MM.1S (cell line): ENCODE measurements around the gene PTPRR.

Experiments used
- DNase-seq: peaks from one replicate; pipeline ENCODE4 v3.0.0-alpha.2; 2015
- H2AFZ ChIP-seq: fragments of 300-600 bp; sonication (generic); 2 replicates; pipeline ENCODE4 v1.6.0; 2016; ENCODE audit warnings: antibody characterized with exemption, low read length
- H3F3A ChIP-seq: fragments of 300-600 bp; sonication (generic); 2 replicates; pipeline ENCODE4 v1.6.1; 2016; ENCODE audit warnings: mild to moderate bottlenecking, antibody characterized with exemption, low read length, moderate library complexity, mixed read lengths; ENCODE audit not compliant: insufficient read depth
- H3K27ac ChIP-seq: fragments of 300-600 bp; sonication (generic); 2 replicates; pipeline ENCODE4 v1.5.1; 2016; ENCODE audit warnings: mild to moderate bottlenecking, low read length
- H3K27me3 ChIP-seq: fragments of 300-600 bp; sonication (generic); replicated peaks from 2 replicates; pipeline ENCODE4 v1.6.0; 2016; ENCODE audit warnings: low read length; ENCODE audit not compliant: insufficient read depth
- H3K36me3 ChIP-seq: fragments of 300-600 bp; sonication (generic); replicated peaks from 2 replicates; pipeline ENCODE4 v1.6.1; 2016; ENCODE audit warnings: mild to moderate bottlenecking, low read length, mixed read lengths; ENCODE audit not compliant: insufficient read depth
- H3K4me1 ChIP-seq: fragments of 300-600 bp; sonication (generic); 2 replicates; pipeline ENCODE4 v1.6.1; 2016; ENCODE audit warnings: low read length, mixed read lengths
- H3K4me2 ChIP-seq: fragments of 300-600 bp; sonication (generic); 2 replicates; pipeline ENCODE4 v1.6.0; 2016; ENCODE audit warnings: low read depth, low read length
- H3K4me3 ChIP-seq: fragments of 300-600 bp; sonication (generic); 2 replicates; pipeline ENCODE4 v1.5.1; 2016; ENCODE audit warnings: low read length, mixed read lengths
- H3K79me2 ChIP-seq: fragments of 300-600 bp; sonication (generic); 2 replicates; pipeline ENCODE4 v1.6.1; 2016; ENCODE audit warnings: mixed run types, low read length, mixed read lengths
- H3K9ac ChIP-seq: fragments of 300-600 bp; sonication (generic); 2 replicates; pipeline ENCODE4 v1.6.1; 2016; ENCODE audit warnings: low read length, mixed read lengths
- H3K9me2 ChIP-seq: fragments of 300-600 bp; sonication (generic); replicated peaks from 2 replicates; pipeline ENCODE4 v1.6.1; 2016; ENCODE audit warnings: mild to moderate bottlenecking, low read length, mixed read lengths; ENCODE audit not compliant: insufficient read depth
- H3K9me3 ChIP-seq: fragments of 300-600 bp; sonication (generic); replicated peaks from 2 replicates; pipeline ENCODE4 v1.6.1; 2016; ENCODE audit warnings: mild to moderate bottlenecking, low read length, mixed read lengths; ENCODE audit not compliant: insufficient read depth
- H4K20me1 ChIP-seq: fragments of 300-600 bp; sonication (generic); 2 replicates; pipeline ENCODE4 v1.6.1; 2016; ENCODE audit warnings: mild to moderate bottlenecking, low read length, moderate library complexity, mixed read lengths; ENCODE audit not compliant: insufficient read depth
- EZH2 ChIP-seq: fragments of 300-600 bp; sonication (generic); optimal IDR thresholded peaks from 2 replicates; pipeline ENCODE3; 2017; ENCODE audit warnings: low read depth, mild to moderate bottlenecking, antibody characterized with exemption, low read length, mixed read lengths
- EZH2phosphoT487 ChIP-seq: fragments of 300-600 bp; sonication (generic); IDR thresholded peaks from 2 replicates; pipeline ENCODE4 v1.6.1; 2018; ENCODE audit warnings: antibody characterized with exemption, low read length
- TF ChIP-seq, protein P1 (sequence below): fragments of 300-600 bp; sonication (generic); IDR thresholded peaks from 2 replicates; pipeline ENCODE4 v1.5.1; 2016; ENCODE audit warnings: antibody characterized with exemption, low read length, mixed read lengths

PTPRR gene

DNA sequence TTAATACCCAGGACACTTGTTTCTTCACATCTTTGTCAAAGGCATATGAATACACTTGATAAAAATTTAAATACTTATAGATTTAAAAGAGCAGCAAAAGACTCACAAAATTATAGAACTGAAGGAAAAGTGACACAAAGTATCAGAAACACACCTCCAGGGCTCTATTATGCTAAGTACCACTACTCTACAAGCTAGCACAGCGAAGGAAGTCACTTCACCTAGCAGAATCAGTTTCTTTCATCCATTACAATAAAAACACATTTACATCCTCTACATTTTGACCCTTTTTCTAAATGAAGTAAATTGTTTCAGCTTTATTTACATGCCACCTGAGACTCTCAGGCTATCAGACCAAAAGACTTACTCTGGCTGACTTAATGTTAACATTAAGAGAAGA is 256.7 kb downstream of the PTPRR start:
- H3K9me2 ChIP-seq = no peaks in the 10 kb centered on the region
- no peak for DNase-seq
- H3F3A ChIP-seq = no peaks in the 10 kb centered on the region
- no peaks in the 10 kb centered on the region for H3K79me2 ChIP-seq
- H3K27ac ChIP-seq = no peak overlapping the region
- no peaks in the 10 kb centered on the region for H4K20me1 ChIP-seq
- H2AFZ ChIP-seq = no peak overlapping the region
- H3K36me3 ChIP-seq = no peaks in the 10 kb centered on the region
- H3K4me3 ChIP-seq = no peak overlapping the region
- no peaks in the 10 kb centered on the region for H3K9me3 ChIP-seq
- no peak overlapping the region for H3K9ac ChIP-seq
- no peaks in the 10 kb centered on the region for H3K27me3 ChIP-seq
- TF ChIP-seq EZH2 (no peak), EZH2phosphoT487 (no peak)
- TF ChIP-seq, protein P1, sequence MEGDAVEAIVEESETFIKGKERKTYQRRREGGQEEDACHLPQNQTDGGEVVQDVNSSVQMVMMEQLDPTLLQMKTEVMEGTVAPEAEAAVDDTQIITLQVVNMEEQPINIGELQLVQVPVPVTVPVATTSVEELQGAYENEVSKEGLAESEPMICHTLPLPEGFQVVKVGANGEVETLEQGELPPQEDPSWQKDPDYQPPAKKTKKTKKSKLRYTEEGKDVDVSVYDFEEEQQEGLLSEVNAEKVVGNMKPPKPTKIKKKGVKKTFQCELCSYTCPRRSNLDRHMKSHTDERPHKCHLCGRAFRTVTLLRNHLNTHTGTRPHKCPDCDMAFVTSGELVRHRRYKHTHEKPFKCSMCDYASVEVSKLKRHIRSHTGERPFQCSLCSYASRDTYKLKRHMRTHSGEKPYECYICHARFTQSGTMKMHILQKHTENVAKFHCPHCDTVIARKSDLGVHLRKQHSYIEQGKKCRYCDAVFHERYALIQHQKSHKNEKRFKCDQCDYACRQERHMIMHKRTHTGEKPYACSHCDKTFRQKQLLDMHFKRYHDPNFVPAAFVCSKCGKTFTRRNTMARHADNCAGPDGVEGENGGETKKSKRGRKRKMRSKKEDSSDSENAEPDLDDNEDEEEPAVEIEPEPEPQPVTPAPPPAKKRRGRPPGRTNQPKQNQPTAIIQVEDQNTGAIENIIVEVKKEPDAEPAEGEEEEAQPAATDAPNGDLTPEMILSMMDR = no peak
- H3K4me1 ChIP-seq = peaks cover 16% of the 10 kb centered on the region
- H3K4me2 ChIP-seq = no peak overlapping the region

DNA sequence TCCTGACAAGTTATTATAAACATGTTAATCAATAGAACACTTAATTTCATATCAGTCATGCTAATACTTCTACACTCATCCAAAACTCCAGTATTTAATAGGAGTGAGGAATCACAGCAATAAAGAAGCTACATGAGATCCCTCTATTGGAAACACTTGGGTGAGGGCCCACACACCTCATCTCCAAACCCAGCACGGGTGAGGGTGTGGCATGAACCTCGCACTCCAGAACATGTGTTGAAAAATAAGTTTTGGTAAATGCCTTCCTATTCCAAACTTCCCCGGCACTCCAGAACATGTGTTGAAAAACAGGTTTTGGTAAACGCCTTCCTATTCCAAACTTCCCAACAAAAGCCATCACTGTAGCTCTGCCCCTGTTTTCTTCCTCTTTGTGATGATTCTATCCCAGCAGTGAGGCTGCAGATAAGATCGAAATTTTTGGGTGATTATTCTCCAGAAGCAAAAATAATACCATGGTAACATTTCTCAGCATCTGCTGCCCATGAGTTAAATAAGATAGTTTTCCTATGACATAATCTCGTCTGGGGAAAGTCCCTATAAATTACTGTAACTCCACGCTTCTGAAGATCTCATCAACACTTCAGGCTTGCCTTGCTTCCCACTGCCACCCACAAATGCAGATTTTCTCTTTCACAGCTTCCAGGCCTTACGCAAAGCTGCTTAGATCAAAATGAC is 258.9 kb downstream of the PTPRR start:
- Histone ChIP-seq H3K79me2 (no peaks in the 10 kb centered on the region), H3K9me3 (no peaks in the 10 kb centered on the region), H3K4me2 (no peak overlapping the region), H2AFZ (no peak overlapping the region), H3K27ac (no peak overlapping the region), H3K9me2 (no peaks in the 10 kb centered on the region), H3F3A (no peaks in the 10 kb centered on the region), H3K27me3 (no peaks in the 10 kb centered on the region), H3K4me3 (no peak overlapping the region), H4K20me1 (no peaks in the 10 kb centered on the region), H3K36me3 (no peaks in the 10 kb centered on the region), H3K4me1 (peaks cover 16% of the 10 kb centered on the region), H3K9ac (no peak overlapping the region)
- TF ChIP-seq, protein P1 = no peak
- TF ChIP-seq EZH2phosphoT487 = no peak
- no peak for TF ChIP-seq EZH2
- no peak for DNase-seq

DNA sequence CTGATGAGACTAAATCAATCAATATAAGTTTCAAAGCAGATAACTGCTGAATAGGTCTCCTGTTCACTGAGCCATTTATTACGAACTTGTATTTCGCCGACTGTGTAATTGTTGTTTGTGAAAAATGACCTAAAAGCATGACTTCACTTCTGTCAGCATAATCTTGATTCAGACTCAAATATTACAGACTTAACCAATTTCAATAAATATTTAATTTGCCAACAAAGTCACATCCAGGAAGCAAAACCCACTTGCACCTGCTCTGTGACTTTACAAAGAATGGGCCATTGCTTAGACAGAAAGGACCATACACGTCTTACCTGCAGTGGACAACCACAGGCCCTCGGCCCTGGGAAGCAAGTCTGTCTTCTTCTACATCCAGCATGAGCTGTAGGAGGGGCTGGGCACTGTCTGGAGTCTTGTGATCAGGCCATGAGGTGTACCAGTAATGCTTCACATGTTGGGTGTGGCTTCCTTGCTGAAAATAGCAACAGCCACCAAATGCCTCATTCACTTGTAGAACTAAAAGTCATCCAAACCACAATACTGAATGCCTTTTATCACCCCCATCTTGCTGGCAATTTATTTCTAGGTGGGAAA is 259.8 kb downstream of the PTPRR start:
- Histone ChIP-seq H3K9ac (no peak overlapping the region), H3K27ac (peak overlapping the region; percentile 30; the same call in 1 of the 2 replicates), H3K4me3 (no peak overlapping the region), H4K20me1 (no peaks in the 10 kb centered on the region), H3F3A (no peaks in the 10 kb centered on the region), H2AFZ (peak overlapping the region; percentile 33), H3K36me3 (no peaks in the 10 kb centered on the region), H3K4me1 (peaks cover 16% of the 10 kb centered on the region), H3K4me2 (peak overlapping the region; percentile 20; the same call in 1 of the 2 replicates), H3K9me3 (no peaks in the 10 kb centered on the region), H3K27me3 (no peaks in the 10 kb centered on the region), H3K79me2 (no peaks in the 10 kb centered on the region), H3K9me2 (no peaks in the 10 kb centered on the region)
- TF ChIP-seq EZH2phosphoT487 (no peak), EZH2 (no peak)
- TF ChIP-seq, protein P1 = no peak
- DNase-seq = peak; percentile 77
